DMS 273 treated with DMSO at 0.1 percent for 48 hours (cell line): ENCODE results near the gene GALNT10.
A peak's percentile ranks its signal among the peaks of the same experiment; 100 is the strongest.
"Not testable (repeated sequence)": the region's sequence is repeated elsewhere in the genome, so short reads cannot be mapped to it uniquely, and the experiment has no call there.

Experiments used
- DNase-seq: peaks from one replicate; lab custom pipeline; 2025; lab: John Stamatoyannopoulos, UW

GALNT10 gene

DNA sequence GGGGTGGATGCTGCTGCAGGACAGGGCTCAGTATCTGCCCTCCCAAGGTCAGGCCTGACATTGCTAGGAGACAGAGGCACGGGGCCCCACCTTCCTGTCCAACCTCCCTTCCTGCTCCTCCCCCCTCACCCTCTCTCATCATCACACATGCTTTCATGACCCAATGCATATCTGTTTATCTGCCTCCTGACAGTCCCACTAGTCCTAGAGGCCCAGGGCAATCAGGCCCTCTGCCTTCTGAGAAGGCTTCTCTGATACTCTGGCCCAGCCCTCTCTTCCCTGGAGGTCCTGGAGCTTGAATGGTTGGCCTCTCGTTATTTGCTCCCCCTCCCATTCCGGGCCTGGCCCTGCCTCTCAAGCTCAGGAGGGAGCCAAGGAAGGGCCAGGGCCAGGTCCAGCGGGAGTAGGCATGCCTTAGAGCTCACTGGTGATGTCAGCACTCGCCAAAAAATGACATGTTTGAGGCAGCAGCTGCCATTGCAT lies 164.6 kb downstream of the GALNT10 start:
- no peak for DNase-seq

DNA sequence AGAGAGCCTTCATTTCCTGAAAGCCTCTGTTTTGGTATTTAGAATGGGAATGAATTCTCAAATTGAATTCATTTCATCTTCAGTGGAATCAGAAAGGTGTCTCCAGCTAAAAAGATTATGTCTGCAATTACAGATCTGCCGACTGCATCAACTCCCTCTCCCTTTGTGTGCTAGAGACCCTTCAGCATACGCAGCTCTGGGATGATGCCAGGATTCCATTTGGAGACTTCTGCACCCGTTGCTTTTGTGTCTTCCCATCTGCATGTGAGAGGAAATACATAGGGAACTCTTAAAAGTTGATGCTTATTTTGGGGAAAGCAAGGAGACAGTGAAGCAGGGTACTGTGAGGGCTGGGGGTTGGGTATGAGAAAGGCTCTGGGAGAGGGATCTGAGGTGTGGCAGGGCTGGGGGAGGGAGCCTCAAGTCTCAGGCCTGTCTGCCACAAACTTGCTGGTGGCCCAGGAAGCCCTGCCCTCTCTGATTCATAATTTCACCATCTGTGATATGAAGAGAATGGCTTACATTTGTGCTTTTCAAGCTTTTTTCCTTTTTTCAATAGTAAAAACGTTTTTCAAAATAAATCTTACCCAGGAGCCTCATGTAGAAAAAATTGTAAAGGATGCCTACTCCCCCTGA lies 165.6 kb downstream of the GALNT10 start:
- no peak for DNase-seq

DNA sequence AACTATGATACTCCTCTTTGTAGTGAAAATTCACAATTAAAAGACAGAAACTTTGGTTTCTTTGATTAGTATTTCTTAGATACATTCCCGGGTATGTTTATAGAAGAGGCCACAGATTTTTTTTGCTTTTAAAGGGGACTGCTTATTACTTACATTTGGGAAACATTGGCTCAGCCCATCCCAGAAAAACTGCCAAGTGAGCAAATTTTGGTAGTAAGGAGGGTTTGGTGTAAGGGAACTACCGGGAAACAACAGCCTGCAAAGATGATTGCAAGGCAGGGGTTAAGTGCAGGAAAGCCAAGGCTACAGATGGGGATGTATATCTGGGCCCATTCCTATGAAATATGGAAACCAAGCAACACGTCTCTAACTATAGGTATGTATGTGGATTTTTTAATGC lies 166.4 kb downstream of the GALNT10 start:
- no peak for DNase-seq

DNA sequence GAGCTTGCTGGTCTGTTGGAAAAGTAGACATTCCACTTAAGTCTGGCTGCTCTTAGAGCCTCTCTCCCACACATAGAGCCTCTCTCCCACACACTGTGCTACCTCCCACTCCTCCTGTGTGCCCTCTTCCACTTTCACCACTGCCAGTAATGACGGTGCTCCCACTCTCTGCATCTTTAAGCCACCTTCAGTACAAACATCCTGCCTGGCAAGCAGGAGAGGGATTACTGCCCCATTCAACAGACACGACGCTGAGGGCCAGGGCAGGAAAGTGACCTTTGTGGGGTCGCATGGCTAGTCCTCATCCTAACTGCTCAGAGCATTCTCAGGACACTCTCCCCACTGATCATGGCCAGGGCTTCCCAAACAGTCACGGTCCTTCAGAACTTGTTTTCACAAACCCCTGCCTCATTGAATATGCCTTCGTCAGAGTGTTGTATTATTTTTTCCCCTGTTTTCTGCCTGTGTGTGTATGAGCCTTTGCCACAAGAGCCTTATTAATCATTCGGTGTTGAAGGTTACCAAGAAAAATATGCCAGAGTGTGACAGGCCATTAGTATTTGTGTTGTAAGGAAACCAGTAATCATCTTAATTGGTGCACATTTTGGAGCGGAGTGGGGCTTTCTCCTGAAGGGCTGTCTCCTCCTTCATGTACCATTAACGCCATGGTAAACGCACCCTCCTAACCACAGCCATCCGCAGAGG lies 168.1 kb downstream of the GALNT10 start:
- DNase-seq, result no peak

DNA sequence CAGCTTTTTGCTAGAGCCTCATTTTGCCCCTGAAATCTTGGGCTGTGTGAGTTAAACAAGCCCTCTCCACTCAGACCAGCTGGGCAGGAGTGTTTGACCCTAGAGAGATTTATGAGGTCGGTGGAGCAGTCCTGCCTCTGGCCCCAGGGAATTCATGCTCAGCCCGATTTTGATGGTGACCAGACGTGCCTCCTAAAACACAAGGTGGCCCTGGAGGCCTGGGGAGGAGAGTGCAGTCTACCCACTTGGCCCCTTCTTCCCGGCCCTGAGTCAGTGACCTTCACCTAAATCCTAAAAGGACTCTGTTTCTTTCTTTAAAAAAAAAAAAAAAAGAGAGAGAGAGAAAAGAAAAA lies 168.7 kb downstream of the GALNT10 start:
- DNase-seq, result no peak

DNA sequence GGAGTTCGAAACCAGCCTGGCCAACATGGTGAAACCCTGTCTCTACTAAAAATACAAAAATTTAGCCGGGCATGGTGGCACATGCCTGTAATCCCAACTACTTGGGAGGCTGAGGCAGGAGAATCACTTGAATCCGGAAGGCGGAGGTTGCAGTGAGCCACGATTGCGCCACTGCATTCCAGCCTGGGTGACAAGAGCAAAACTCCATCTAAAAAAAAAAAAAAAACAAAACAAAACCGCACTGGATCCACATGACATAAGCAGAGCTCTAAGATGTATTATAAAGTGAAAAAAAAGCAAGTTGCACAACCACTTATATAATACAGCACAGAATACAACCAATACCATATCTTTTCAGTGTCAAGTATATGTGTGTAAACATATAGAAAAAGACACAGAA lies 169.7 kb downstream of the GALNT10 start:
- not testable (repeated sequence) for DNase-seq

DNA sequence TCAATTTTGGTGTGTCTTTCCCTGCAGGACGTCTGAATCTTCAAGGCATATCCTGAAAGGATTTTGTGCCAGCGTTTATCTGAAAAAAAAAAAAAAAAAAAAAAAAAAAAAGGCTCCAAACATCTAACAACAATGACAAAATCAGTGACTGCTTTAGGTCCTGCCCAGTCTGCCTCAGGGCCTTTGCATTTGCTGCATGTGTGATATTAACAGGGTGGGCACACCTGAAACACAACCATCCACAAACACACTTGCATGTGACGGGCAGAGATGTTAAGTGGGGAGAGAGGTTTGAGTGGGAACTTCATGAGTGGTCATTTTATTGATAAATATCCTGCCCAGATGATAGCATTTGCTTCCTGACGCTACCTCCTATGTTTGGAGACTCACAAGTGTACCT lies 172.9 kb downstream of the GALNT10 start:
- no peak for DNase-seq

DNA sequence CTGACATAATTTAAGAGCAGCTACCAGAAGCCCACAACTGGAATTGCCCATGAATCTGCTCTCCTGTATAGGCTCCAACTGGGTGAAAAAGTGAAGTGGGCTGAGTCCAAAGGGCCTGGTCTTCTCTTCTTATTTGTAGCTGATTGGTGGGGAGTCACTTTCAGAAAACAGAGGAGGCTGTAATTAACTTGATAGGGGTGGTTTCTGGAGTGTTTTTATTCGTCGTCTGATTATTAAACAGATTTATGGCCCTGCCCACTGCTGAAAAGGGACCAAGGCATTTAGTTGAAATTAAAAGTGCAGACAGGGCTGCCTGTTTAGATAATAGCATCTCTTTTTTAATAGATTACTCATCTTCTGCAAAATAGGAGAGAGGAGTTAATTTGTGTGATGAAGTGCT lies 174.2 kb downstream of the GALNT10 start:
- no peak for DNase-seq

DNA sequence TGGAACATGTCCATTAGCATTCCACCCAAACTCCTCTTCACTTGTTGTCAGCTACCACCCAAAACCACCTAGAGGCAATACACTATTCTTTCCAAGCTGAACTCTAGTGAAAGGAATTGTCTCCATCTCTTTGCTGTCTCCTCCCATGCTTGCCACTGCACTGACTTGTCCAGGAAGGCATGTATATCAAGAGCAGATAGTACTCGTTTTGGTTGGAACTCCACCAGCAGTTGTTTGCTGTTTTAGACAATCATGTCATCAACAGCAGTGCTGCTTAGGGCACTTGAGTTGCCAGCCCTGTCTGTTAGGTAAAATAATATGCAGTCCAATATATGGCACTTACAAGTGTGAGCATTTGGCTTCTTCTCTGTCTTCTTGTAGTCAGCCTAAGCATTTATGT lies 175.3 kb downstream of the GALNT10 start:
- no peak for DNase-seq

DNA sequence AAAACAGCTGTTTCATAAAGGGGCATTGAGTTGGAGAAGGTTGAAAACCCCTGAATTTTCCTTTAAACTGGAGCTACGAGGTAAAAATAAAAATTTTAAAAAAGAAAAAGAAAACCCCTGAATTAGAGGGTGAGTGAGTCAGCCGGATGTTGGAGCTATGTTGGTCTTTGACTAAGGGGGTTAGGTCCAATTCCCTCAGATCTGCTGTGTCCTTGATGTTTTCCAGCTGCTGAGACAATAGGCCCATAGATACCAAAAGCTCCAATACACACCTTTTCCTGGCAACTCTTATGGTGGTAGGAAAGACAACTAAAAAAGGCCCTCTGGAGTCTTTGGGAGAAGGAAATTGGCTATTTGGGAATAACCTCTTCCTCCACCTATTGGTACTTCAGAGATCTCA lies 175.8 kb downstream of the GALNT10 start:
- DNase-seq, result no peak

DNA sequence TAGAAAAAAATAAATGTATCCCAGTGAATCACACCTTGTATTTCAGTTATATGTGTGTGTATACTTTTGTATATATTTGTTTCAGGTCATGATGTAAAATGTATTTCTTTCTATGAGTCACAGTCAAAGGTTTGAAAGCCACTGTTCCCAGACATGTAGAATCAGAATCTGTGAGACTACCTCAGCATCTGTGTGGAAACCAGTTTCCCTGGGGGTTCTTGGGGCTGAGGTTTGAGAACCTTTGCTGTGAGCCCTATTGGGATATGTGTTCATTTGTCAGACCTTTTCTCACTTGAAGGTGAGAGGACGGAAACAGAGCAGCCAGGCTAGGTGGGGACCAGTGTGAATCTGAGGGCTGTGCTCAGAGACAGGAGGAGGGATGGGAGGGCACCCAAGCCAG lies 176.6 kb downstream of the GALNT10 start:
- no peak for DNase-seq

DNA sequence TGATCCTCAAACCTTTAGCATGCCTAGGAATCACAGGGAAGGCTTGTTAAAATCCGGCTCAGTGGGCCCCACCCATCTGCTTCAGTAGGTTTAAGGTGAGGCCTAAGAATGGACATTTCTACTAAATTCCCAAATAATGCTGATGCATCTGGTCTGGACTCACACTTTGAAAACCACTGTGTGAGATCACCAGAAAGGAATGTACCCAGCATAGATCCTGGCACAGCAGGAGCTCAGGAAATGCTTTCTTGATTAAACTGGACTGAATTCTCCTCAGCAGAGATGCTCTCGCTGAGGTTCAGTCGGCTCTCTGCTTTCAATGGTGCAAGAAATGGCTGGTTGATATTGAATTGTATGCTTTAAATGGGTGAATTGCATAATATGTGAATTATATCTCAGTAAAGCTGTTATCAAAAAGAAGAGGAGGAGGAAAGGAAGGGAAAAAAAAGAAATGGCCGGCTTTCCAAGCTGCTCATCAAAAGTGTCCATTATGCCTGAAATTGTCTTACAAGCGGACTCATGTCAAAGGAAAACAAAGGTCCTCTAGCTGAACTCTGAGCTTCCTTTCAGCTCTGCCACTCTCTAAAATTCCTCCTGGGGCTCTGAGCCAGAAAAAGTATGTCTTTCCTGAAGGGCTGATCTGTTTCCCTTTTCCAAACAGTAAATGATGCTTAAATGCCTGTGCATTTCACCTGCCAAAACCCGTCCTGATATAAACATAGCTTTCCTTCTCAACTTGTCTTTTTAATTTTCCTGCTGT lies 177.7 kb downstream of the GALNT10 start:
- DNase-seq, result no peak

DNA sequence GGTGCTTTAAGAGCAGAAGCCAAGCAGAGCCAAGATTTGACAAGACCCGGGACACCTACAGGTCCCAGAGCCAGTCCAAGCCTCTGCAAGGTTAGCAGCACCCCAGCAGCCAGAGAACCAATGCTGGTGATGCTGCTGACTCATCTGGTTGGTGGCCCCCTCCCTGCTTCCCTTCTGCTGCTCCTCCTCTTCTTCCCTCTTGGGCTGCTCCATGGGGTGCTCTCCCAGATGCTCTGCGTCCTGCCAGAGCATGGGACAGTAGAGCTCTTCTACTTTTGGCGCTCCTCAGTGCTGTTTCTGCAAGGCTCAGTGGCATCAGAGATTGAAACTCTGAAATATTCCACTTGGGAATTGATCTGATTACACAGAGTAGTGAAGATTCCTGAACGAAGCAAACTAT lies 179.1 kb downstream of the GALNT10 start:
- no peak for DNase-seq

DNA sequence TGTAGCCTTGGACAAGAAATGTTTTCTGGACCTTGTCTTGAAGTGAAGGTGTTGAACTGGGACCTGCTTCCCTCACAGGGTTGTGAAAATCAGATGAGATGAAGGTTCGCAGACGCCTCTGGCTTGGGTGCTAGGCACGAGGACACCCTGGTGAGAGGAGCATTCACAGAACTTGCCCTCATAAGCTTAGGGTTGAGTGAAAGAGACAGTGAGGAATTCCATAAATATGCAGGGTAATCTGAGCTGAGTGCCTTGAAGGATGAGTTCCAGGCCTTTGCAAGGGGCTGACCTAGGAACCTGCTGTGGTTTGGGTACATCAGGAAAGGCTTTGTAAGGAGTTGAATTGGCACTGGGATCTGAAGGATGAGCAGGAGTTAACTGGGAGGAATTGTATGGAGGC lies 179.6 kb downstream of the GALNT10 start:
- no peak for DNase-seq

DNA sequence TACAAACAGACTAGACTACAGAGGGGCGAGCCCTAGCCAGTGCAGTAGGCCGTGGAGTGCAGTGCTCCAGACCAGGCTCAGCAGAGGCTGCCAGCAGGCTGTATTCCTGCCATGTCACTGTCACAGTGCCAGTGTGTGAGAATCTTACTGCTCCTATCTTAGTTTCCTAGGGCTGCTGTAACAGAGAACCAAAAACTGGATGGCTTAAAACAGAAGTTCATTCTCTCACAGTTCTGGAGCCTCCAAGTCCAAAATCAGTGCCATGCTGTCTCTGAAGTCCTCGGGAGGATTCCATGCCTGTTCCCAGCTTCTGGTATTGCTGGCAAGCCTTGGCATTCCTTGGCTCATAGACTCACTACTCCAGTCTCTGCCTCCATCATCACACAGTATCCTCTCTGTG lies 180.3 kb downstream of the GALNT10 start:
- no peak for DNase-seq

DNA sequence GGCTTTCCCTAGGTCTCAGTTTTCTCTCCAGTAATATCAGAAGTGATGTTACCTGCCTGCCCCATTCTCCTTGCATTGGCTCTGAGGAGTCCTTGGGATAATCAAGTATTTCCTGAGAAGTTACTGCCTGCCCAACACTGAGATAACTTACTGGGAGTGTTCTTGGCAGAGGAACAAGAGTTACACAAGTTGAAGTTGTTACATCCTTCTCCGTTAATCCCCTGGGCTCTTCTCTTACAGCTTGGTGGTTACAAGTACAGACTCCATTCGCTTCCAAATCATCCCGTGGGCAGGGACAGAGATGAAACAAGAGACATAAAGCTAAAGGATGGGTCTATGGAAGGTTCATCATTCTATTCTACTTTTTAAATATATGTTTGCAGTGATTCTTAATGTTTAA lies 181.2 kb downstream of the GALNT10 start:
- no peak for DNase-seq

DNA sequence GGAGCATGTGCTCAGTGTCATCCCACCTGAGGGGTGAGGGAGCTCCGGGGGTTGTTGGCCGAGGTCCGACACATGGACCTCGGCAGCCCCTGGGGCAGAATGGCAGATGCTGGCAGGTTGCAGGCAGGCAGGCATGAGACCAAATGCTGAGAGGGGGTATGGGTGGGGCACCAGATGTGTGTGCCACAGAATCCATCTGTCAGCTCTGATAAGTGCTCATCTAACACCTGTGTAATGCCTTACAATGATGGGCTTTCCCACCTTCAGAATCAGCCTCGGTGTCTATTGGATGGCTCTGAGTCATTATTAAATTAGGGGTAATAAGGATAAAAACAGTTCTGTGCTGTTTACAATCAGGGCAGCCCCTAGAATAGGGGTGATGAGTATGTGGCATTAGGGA lies 182.1 kb downstream of the GALNT10 start:
- DNase-seq, result peak; percentile 71

DNA sequence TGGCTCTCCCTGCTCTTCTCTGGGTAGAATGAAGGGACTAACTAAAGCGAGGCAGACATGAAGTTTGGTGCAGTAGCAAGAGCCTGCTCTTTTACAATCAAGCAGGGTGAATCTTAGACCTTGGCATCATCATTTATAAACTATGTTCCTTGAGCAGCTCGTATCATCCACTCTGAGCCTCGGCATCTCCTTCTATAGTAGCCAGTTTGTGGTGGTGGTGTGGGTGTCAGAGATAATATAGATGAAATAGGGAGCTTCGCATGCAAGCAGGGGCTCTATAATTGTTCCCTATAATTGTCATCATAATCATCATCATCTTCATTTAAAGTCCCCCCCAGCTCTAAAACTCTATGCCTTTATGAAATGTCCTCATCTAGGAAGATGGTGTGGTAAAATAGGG lies 182.8 kb downstream of the GALNT10 start:
- DNase-seq, result no peak

DNA sequence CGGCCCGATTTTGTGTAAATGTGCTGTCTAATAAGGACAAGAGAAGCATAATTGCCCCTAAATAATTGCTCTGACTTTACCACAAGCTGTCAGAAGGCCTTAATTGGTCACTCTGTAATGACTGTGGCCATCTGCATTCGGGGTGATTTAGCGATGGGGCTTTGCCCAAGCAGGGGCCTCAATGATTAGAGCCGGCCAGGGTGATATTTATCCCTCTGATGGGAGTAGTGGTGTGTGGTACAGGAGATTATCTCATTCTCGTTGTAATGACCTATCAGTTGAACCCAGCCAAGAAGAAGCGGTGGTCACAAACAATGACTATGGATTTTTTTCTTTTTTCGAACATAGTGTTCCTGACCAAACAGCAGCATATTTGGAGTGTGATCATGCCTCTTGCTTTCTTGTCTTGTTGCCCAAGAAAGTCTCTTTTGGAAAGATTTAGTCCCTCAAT lies 183.2 kb downstream of the GALNT10 start:
- DNase-seq, result no peak

DNA sequence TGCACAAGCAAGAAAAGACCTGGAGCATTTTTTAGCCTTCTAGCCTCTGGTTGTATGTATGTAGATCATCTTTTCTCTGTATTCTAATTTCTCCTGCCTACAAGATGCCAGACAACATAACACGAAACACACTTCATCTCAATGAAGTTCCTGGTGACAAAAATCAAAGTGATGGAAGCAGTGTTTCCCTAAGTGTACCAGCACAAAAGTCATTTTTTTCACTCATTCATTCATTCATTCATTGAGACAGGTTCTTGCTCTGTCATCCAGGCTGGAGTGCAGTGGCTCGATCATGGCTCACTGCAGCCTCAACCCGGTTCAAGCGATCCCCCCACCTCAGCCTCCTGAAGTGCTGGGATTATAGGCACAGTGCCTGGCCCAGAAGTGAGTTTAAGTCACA lies 183.7 kb downstream of the GALNT10 start:
- no peak for DNase-seq

DNA sequence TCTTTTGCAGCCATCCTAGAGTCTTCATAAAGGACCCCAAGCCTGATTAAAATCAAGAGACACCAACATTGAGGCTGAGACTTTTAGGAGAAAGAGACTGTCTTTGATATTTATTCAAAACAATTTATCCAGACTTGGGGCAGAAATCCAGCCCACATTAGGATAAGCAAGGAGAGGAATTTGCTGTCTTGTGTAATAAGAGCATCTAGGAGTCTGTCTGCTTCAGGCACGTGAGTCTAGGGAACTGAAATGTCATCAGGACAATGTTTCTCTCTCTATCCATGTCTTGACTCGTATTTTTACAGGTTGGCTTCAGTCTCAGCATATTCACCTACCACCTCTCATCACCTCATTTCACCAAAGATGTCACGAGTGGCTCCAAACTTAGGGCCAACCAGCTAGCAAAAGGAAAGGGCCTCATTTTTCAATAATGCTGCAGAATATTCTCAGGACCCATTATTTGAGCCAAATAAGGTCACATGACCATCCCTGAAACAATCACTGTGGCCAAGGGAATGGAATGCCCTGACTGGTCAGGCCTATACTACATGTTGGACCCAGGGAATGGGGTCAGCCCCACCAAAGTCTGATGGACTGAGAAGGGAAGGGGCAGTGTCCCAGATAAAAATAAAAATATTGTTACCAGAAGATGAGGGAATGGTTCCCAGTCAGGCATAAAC lies 184.9 kb downstream of the GALNT10 start:
- DNase-seq, result no peak

DNA sequence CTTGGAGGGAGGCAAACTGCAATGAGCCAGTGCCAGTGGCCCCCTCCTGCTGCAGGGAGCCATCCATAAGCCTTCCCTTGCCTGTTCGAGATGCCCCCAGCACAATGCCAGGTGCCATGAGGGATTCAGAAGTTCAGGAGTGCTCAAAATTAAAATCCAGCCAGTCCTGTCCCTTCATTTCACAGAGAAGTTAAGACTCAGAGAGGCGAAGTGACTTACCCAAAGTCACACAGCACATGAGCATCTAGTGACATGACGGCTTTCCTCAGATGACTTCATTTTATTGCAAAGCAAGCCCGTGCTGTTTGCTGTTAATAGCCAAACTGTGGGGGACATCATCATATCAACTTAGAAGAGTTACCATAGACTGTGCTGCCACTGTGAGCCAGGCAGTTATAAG lies 185.9 kb downstream of the GALNT10 start:
- DNase-seq, result no peak
